Activated CD4-positive, alpha-beta T cell treated with anti-CD3 and anti-CD28 coated beads, Interleukin-10, Interleukin-2, amounts not matched to agents 100 ng/mL and 50 ng/mL, durations not matched to agents 16 hours and 8 hours (primary cell): ENCODE results near the gene FNDC7.
"Not testable (repeated sequence)": the region's sequence is repeated elsewhere in the genome, so short reads cannot be mapped to it uniquely, and the experiment has no call there.

Experiments
- DNase-seq: peaks from one replicate; pipeline ENCODE4 v3.0.0-alpha.2; 2020

The FNDC7 gene

GRCh38 chr1:108701176-108701849 lies 11.4 kb upstream of the FNDC7 start:
- no peak for DNase-seq

- not testable (repeated sequence) for DNase-seq
Measured at GRCh38 chr1:108702109-108702508, 10.6 kb upstream of the FNDC7 start.

DNA sequence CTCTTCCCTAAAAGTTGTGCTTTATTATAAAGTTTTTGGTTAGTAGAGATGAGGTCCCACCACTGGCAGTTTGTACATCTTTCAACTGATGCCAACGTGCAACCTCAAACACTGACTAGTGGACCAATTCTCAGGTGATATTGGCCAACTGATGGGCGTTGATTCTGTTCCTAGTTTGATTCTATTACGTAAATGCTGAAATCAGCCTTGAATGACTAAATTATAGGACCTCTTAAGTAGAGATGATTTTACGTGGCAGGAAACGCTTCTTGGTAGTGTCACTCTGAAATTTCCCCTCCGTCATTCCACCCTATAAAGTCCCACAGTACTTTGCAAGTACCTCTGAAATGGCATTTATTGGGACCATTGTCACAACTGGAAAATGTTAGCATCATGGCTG lies 8.8 kb upstream of the FNDC7 start:
- peak; percentile 83 for DNase-seq

- no peak for DNase-seq
Measured at GRCh38 chr1:108704496-108704895, 8.2 kb upstream of the FNDC7 start.

GRCh38 chr1:108706643-108707042 lies 6.1 kb upstream of the FNDC7 start:
- DNase-seq = no peak

- DNase-seq = peak; percentile 65
Measured at GRCh38 chr1:108708691-108709660, 3.7 kb upstream of the FNDC7 start.

- no peak for DNase-seq
Measured at GRCh38 chr1:108715932-108716331, 3.2 kb downstream of the FNDC7 start.

DNA sequence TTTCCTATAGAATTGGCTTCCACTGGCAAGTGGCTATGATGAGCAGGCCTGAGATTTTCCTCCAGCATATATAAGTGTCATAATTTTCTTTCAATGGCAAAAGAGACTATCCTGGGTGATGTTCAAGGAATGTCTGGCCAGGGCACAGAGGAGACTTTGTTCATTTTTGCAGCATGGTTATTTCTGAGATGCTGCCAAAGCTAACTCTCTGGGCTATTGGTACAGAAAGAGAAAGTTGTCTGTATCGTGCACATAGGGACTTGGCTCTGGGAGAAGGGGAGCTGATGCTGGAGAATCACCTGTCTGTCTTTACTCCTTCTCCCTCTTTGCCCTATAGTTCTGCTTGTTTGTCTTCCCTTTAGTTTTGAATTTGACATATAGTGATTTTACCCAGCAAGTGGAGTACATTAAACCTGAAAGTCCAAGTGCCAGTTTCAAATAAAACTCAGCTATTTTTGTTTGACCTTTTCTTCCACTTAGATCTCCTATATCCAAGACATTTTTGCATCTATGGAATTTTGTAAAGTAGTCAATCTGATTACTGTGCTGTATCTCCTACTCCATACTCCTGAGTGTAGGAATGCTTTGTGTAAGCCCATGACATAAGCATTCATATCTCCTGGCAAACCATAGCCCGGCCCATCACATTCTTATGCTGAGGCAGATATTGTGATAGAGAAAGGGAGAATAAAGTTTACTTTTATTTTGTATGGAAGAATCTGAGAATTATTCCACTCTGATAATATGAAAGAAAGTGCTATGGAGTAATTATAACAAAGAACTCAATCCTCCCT lies 3.9 kb downstream of the FNDC7 start:
- DNase-seq = no peak

GRCh38 chr1:108717774-108718316 lies 5.1 kb downstream of the FNDC7 start:
- no peak for DNase-seq

DNA sequence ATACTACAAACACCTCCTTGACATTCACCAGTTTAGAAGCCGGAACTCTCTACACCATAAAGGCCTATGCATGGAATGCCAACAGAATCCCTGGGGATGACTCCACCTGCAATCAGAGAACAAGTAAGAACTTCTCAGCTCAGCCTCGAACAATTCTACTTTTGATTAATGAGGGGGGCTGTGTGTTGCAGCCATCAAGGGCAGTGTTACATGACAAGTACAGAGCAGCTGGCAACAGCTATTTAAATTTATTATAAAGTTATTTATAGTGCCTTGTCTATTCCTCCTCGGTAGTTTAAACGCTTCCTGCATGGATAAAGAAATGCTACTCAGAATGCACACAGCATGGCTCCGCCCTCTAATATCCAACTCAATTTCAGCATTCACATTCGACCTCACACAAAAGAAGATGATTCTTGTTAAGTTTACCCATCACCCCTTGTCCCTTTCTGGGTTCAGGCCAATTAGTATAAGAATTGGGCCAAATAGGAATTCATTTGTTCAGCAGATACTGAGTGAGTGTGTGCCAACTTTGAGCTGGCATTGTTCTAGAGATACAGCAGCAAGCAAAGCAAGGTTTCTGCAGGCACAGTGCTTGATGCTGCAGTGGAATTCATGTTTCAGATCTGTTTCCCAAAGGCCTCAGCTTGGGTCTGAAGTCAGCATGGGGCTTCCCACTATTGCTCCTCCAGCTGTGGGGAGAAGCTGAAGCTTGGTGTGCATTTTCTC lies 6.4 kb downstream of the FNDC7 start:
- DNase-seq = no peak

- DNase-seq = no peak
Measured at GRCh38 chr1:108719656-108720435, 7.1 kb downstream of the FNDC7 start.

- no peak for DNase-seq
Measured at GRCh38 chr1:108722292-108722691, 9.6 kb downstream of the FNDC7 start.

DNA sequence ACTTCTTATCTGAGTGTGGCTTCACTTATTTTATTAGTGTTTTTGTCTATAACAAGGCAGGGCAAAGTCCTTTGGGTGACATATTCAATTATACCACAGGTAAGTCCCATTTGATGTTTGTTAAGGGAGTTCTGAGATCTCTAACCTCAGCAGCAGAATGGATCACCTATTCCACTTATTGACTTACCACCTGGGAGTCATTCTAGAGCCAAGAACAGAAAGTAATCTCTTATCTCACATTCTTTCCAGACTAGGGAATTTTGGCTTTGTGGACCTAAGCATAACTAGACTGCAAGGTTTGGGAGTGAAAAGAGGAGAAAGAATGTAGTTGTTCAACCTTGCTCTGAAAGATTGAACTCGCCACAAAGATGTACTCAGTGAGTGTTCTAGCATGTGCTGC lies 13.2 kb downstream of the FNDC7 start:
- no peak for DNase-seq

- no peak for DNase-seq
Measured at GRCh38 chr1:108728327-108728923, 15.7 kb downstream of the FNDC7 start.

DNA sequence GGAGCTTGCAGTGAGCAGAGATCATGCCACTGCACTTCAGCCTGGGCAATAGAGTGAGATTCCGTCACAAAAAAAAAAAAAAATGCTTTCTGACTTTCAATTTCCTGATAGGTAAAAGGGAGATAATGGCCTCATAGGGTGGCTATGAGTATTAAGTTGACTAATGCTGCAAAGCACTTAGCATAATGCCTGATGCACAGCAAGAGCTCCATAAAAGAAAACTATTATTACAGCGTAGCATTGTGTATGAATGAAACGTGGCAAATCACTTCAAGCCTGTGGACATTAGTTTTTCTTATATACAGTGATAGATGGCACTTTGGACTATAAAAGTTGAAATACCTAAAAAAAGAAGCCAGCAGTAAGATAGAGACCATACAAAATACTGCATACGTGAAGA lies 16.8 kb downstream of the FNDC7 start:
- DNase-seq = no peak

DNA sequence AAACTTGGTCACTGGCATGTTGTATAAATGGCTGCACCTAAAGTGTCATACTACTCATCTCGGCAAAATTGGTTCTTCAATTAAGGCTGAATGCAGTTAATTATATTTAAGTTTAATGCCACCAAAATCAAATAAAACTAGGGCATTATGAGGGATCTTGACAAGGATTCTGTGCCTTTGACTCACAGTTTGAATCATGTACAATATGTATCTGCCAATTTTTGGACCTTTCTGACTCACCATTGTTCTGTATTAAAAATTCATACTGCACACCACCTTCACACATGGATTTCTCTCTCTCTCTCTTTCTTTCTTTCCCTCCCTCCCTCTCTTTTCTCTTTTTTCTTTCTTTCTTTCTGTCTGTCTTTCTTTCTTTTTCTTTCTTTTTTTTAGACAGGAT lies 19.7 kb downstream of the FNDC7 start:
- DNase-seq = no peak

DNA sequence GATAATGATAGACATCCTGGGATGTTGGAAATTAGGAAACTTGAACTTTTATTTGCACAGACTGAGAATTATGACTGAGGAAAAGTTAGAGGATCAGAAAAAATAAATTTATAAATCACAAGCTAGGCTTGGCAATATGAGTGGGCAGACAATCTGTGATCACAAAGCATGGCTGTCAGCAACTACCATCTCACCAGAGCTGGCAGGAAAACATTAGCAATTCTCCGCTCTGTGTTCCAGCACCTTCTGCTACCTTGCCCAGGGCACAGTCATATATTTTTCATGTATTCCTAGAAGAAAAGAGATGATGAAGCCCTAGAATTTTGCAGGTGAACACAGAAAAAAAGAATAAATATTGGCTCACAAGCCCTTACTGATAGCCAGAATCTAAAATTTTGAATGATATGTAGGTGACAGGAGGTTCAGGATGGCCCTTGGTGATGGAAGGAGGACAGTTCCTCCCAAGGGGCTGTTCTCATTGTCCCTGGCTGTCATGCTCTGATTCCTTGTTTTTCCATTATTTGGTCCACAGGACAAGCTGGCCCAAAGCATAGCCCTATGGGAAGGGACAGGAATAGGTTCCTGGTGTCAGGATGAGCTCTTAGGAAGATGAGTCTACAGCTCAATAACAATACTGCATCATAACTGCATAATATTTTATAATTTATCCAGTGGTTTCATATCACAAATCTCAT lies 21.6 kb downstream of the FNDC7 start:
- no peak for DNase-seq

DNA sequence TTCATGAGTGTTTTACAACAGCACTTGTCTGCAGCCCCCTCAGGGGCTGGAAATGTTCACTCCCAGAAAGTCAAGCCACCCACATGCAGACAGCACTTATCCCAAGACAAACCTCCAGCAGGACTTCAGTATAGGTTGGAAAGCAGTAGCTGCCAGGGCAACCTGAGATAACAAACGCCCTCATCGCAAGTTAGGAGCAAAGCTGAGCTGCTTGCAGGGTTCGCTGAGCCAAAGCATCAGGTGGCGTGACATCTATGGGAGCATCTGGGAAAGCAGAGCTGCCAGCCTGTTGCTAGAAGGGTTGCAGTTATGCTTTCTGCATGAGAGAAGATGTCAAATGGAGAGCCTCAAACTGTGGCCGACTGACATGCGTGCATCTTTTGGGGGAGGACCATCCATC lies 29.5 kb downstream of the FNDC7 start:
- DNase-seq = no peak

- no peak for DNase-seq
Measured at GRCh38 chr1:108745980-108746381, 33.3 kb downstream of the FNDC7 start.

DNA sequence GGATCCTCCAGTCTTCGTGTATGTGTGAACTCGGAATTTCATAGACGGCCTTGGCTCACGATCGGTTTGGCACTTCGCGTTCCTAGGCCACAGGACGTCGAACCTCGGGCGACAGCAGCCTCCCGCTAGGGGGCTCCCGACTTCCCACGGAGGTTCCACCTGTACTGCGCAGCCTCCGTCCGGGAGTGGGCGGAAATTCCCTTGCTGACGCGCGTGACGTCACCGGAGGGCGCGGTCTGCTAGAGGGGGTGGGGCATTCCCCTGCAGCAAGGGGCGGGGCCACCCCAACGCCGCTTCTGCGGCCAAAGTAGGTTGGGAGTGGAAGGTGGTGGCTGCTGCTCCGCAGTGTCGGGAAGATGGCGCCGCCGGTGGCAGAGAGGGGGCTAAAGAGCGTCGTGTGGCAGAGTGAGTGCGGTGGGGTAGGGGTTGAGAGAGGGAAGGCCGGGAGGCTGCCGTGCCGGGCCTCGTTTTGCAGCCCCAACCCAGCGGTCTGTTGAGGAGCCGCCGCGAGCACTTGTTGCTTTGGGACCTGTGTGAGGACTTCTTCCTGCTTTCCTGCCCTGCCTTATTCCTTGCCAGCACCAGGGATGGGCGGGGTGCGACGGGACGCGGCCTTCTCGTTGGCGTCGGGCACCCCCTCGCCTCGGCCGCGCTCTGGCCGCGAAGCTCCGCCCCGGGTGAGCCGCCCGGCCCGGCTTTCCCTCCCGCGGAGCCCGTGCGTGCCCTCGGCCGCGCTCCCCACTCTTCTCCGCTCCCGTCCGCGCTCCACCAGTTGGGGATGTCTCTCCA lies 33.9 kb downstream of the FNDC7 start, which contains the start of gene STXBP3:
STXBP3 (plus strand) TSS at position 293 of the 789 bp plus-strand sequence; CDS start at position 357, 64 bp downstream.
- peak; percentile 100 for DNase-seq
